NCI-H510A (cell line): ENCODE measurements around the gene TIMM21.

Experiments used
- DNase-seq: peaks from one replicate; lab custom pipeline; 2025; lab: John Stamatoyannopoulos, UW

Gene TIMM21, protein sequence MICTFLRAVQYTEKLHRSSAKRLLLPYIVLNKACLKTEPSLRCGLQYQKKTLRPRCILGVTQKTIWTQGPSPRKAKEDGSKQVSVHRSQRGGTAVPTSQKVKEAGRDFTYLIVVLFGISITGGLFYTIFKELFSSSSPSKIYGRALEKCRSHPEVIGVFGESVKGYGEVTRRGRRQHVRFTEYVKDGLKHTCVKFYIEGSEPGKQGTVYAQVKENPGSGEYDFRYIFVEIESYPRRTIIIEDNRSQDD

DNA sequence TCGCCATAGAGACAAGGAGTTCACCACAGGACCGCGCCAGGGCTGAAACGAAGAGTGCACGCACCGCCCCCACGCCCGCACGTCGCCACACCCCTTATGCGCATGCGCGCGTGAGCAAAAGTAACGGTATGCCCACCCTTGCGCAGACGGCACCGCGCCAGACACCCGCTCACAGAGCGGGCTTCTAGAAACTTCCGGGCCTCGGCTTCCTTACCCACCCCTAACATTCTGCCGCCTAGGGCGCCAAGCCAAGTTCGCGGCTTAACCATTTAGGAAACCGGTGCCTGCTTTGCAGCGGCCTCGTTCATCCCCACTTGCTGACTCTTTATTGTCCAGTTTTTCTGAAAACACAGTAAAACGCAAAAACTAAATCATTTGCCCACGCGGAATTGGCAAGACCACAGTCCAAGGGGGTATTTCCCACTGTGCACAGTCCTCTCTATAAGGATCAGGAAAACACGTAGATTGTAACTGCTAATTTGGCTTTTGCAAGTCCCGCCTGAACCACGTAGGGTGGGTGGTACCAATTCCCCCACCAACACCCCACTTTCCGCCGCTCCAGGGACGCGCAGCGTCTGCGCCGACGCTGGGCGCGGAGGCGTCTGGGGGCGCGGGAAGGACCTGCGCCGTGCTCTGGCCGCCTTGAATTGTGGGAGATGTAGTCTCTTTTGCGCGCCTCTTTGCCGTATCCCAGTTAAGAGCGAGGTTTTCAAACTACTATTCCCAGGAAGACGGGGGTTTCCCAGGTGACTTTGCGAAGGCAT is at the start of gene TIMM21, which contains the start of gene FBXO15:
Gene TIMM21 (plus strand): TSS at position 745 of the 764 bp plus-strand sequence. CDS start 286 bp downstream, outside the sequence.
Gene FBXO15 (minus strand): TSS at position 56 of the 764 bp plus-strand sequence. CDS start 49 bp downstream, at position 7.
- DNase-seq, result peak; percentile 97

DNA sequence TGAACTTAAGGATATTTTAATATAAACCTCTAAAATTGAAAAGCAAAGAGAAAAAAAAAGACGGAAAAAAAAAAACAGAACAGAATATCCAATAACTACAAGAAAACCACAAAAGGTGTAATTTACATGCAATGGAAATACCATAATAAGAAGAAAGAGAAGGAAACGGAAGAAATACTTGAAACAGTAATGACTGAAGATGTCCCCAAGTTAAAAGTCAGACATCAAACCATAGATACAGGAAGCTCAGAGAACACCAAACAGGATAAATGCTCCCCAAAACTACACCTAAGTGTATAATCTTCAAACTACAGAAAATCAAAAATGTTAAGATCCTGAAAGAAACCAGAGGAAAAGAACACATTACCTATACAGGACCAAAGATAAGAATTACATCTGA is 39.9 kb upstream of the TIMM21 start:
- DNase-seq, result no peak

DNA sequence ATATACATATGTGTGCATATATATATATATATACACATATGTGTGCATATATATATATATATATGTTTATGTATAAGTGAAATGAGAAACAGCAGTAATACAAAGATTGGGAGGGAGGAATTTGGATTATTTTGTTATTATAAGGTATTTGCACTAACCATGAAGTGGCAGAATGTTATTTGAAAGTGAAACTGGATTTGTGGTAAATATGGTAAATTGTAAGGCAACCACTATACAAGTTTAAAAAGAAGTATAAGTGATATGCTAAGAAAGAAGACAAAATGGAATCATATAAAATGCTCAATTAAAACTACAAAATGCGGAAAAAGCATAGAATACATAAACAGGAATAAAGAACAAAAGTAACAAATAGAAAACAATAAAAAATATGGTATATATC is 38.2 kb upstream of the TIMM21 start:
- DNase-seq, result no peak

DNA sequence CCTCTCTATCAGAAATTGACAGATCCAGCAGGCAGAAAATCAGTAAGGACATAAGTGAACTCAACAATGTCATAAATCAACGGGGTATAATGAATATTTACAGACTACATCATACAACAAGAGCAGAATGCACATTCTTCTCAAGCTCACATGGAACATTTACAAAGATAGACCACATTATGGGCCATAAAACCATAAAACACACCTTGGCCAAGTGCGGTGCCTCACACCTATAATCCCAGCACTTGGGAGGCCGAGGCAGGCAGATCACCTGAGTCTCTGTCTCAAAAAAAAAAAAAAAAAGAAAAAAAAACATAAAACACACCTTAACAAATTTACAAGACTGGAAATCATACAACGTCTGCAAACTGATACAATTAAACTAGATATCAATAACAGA is 37.3 kb upstream of the TIMM21 start:
- no peak for DNase-seq

DNA sequence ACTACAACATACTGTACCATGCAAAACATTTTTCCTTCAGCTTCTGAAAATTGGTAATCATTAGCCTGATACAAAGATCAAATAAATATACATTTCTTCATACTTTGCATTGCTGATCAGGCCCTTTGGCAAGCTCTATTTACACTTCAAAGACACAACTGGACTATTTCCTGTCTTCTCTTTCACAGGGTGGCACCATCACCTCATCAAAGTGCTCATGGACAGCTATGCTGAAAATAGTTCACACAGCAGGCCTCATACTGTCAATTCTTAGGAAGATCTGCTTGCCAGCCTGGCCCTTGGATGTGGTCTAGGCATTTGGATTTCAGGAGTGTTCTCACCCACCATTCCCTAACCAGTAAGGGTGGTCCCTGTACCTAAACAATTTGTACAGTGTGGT is 34.6 kb upstream of the TIMM21 start:
- no peak for DNase-seq

DNA sequence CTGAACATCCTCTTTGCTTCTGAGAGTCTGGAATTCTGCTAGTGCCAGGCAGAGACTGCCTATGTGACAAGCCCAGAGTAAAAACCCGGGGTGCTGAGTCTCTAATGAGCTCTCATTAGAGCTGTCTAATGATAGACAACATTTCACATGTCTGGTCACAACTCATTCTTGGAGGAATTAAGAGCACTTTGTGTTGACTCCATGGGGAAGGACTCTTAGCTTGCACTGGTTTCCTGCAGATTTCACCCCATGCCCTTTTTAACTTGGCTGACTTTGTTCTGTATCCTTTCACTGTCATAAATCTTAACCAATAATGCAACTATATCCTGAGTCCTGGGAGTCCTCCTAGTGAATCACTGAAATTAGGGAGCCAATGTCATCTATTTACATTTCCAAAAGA is 34.2 kb upstream of the TIMM21 start:
- DNase-seq, result no peak

DNA sequence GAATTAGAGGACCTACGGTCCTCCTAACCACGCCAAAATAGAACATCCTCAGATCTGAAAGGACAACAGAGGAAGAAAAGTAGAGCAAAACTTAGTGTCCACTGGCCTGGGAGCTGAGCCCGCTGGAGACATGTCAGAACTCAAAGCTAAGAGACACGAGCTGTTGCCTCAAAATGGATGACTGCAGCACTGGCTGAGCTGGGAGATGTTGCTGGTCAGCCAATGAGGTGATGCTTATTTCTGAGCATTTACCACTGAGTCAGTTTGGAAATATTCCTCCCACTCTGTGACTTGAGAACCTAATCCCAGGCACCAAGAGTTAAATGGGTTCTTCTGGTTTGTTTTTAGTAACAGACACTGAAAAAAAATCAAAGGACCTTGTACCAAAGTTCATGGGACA is 33.3 kb upstream of the TIMM21 start:
- DNase-seq, result no peak

DNA sequence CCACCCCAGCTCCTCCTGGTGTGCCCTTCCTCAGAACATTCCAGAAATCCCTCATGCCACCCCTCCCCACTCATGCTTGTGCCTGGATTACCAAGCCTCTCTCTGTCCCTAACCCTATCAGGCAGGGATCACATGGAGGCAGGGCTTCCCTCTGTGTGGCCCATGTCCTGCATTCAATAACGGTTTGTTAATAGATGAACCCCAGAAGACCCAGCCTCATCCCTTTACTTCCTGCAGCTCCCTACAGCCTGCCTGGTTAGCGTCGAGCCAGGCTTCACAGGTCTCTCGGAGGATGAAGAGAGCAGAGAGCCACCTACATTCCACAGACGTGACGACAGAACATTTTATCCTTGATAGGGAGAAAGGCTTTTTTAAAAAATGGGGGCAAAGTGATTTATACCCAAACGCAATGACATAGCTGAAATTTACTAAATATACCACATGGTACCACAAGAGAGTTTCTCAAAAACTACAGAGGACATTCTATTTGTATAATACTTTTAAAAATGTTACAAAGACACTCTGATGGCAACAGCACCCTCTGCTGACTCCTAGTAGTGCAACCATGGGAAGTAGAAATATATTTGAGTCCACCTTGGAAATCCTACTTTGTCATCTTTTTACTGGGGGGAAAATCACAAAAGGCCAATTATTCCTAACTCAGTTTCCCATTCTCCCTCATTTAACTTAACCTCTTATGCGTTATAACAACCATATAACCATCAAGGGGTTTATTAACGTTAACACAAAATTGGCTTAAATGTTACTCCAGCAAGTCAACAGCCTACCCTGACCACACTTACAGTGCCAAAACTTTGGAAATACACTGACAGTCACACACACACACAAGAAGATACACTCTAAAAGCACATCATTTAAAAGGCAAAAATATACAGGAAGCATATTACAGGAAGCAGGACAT is 31.4 kb upstream of the TIMM21 start:
- no peak for DNase-seq

DNA sequence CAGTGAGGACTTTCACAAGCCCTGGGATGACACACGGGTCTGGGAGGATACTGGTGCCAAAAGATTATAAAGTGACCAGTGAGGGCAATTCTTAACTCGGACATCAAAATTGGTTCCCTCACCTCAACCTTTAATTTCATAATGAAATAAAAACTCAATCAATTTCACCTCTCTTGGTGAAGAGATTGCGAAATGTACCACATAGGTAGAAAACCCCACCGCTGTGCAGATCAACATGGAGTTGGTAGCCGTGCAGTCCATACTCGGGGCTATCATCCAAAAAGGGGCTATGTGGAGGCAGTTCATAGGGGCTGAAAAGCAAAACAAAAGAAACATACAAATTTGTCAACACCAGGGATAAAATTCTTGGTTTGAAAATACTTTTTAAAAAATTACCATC is 25.1 kb upstream of the TIMM21 start:
- DNase-seq, result no peak

DNA sequence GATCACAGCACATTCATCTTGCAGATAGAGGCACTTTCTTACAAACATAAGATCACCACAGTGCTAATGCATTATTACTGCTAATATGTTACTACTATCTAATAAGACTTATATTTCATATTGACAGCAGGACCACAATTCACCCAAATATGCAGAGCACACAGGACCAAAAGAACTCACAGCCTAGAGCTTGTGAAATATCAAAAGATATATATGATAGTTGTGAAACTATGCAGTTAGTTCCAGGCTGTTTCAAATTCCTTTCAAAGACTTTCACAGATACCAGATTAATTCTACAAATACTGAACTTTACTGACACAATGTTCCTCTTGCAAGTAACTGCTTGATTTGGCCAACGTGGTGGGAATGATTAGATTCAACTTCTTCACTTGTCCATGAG is 23.7 kb upstream of the TIMM21 start:
- no peak for DNase-seq

DNA sequence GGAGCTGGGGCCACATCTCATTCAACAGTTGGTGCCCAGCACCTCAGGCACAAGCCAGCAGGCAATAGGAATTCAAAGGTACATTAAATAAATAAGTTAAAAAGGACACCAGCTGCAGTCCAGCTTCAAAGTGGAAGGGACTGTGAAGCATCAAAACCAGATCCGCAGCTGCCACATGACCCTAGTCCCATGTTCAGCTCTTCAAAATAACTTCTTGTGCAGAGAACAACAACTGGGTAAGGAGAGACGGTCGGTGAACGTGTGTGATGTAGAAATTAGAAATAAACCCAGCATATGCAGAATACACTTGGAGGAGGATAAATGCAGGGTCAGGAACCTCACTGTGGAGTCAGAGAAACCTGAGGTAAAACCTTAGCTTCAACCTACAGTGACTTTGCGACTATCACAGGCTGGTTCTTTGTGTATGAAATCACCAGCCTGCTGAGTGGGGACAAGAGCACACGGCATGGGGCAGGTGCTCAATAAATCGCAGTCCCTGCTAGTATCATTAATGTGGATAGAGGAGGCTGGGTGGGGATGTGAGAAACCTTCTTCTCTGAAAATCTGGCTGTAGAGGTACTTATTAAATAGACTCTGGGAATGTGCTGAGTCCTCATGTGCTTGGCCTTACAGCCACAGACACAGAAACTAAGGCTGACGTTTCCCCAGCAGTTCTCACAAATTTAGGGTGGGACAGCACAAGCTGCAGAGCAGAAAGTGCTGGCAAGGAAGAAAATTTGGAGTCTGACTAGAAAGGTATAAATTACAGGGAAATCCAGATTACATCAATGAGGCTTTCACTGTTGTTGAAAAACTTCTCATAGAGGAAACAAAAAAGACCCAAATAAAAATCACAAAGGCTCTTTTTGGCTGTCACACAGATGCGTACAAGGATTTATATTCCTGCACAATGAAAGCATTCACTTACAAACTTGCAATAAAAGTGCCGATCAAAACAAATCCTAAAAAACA is 21.4 kb upstream of the TIMM21 start:
- DNase-seq, result peak; percentile 22

DNA sequence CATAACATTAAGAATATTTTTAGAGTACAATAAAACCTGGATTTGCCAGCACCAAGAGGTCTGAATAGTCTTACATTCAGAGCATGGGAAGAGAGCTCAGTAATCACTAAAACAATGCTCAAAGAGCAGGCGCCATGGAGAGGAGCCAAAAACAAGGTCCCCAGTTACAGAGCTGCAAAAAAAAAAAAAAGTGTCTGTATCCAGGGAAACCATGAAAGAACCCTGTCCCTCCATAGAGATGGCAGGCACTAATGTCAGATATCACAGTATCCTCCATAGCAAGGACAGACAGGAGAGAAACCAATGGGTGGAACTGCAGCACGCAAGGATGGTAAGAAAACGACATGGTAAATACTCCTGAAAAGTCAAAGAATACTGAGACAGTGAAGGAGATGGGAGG is 20.2 kb upstream of the TIMM21 start:
- DNase-seq, result no peak

DNA sequence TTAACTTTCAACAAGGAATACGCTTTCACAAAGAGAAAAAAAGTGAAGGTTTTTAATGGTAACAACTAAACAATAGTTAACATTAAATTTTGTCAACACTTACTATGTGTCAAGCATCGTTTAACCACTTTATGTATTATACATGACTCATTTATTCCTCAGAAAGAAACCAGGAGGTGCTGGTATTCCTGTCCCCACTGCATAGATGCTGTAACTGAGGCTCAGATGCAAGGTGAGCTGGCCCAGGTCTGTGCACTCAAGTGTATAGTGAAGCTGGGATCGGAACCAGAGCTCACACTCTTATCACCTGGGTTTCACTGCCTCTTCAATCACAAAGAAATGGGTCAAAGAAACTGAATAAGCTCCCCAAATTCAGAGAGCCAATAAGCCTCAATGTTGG is 17.2 kb upstream of the TIMM21 start:
- no peak for DNase-seq

DNA sequence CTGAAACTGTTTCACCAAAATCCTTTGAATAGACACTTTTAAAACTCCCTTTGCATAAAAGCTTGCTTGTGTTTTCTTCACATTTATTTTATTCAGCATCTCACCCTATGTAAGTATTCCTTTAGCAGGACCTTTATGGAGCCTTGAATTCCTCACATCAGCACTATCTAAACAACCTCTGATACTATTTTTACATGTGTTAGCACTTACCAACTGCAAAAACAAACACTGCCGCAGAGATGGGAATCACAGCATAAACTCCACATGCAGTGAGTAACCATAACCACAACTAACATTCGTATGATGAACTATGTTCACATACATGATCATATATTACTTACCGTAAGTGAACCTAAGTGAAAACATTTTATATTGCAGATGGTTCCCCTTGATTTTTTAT is 16.1 kb upstream of the TIMM21 start:
- DNase-seq, result no peak

DNA sequence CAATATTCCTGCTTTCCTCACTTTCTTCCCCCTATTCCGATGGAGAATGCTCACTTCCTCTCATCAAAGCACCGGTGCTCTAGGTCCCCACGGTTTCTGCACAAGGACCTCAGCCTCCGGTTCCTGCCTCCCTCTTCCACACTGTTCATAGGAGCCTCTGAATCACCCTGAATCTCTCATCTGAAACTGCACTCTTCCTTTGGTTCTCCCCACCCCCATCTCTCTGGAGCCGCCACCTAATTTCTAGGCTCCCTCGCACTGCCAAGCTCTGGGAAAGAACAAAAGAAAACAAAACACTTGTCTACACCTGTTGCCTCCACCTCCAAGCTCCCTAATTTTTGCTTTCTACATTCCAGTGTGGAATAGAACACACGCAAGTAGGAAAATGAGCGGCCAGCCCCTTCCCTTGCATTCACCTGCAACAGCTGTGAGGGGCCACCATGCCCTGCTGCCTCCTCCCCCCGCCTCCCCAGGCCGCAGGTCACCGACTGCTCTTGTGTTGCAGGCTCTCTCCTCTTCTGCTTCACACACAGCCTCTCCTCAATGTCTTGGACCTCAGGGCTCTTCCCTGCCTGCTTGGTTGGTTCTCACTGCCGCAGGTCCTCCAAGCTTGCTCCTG is 10.3 kb upstream of the TIMM21 start:
- DNase-seq, result no peak

DNA sequence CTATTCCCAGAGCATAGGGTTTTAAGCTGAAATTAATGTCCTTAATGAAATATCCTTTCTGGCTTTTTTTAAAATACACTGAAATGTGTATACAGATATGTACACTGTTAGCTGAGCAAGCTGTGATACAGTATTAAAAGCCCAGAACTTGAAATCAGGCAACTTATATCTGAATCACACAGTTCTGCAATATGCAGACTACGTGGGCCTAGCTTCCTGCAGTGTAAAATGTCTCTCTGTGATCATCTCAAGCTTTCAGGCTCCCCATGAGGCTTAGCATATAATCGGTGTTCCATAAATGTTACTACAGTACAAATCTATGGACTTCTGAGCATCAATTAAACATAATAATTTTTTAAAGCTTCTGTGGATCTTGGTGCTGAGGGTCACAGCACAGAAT is 8.9 kb upstream of the TIMM21 start:
- DNase-seq, result no peak

DNA sequence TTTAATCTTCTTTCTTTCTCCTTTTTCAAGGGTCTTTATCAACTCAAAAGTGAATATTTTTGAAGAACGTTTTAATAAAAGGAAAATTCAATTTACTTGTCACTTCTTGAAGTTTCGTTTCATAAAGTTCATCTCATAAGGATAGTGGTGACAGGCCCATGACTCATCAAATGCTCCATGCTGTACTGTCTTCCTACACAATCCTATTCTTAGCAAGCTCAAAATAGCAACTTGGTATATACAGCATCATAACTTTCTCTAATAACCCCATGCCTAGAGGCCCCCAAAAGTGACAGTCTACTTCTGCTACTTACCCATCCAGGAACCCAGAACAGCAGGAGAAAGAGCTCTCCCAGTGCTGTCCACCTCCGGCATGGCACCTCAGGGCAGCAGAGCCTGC is 8.4 kb upstream of the TIMM21 start:
- DNase-seq, result no peak

DNA sequence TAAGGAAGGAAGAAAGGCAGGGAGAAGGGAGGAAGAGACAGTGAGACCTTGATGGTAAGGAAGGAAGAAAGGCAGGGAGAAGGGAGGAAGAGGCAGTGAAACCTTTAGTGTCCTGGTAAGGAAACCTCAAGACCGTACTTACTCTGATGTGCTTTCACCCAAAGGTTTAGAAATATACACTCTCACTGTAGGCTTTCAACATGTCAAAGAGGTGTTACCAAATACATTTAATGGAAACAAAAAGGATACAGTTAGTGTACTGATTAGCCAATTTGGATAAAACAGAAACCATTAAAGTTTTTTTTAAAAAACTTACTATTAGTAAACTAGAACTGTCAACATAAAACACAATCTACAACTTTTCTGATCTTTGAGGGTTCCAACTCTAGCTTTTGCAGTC is 7.7 kb upstream of the TIMM21 start:
- DNase-seq, result no peak

DNA sequence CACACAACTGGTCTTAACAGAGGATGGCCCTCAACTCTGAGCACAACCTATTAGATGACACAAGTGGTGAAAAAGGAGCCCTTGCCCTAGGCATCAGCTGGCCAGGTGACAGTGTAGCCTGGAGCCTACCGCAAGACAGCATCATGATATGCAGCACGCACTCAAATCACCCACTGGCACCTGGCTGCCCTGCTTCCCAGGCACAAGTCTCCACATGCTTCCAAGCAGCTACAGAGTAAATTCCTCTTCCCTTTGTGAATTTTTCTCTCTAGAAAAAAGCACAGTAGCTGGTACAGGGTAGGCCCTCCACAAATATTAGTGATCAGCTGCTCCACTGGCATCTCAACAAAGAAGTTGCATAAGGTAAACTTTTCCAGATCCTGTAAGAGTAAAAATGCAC is 6.7 kb upstream of the TIMM21 start:
- no peak for DNase-seq

DNA sequence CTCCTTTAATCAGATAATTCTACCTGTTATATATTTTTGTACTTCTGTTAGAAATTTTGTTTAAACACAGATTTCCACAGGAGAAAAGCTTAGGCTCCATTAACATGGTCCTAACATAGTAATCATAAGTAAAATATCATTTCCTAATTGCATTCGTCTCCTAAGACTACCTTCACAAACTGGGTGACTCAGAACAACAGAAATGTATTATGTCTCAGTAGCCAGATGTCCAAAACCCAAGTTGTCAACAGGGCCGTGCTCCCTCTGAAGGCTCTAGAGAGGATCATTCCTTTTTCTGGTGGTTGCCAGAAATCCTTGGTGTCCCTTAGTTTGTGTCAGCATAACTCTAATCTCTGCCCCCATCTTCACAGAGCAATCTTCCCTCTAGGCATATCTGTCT is 6.1 kb upstream of the TIMM21 start:
- no peak for DNase-seq

DNA sequence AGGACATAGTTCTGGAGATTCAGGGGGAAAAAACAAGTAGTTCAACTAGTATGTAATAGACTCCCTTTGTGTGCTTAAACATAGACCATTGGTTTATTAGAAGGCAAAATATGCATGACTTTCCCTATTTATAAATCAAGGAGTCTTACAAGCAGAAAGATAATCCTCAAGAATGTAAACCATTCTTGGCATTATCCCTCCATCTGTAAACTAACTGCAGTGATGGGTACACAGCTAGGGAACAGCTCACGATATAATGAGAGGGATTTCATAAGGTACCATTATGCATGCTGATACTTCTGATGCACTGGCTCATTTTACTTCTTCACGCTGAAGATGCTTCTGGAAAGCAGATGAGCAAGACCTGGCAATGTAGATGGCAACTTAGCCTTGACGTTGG is 1.6 kb upstream of the TIMM21 start:
- no peak for DNase-seq
